H9 (cell line): Measurements from ENCODE around the gene KCTD1. TPM values are rescaled to one million over a fixed set of nuclear protein-coding genes. Genes with fewer than 3 reads are reported as not detected.

Experiments used
- DNase-seq: peaks from one replicate; pipeline ENCODE4 v3.0.0-alpha.2; 2017
- H2AFZ ChIP-seq: one replicate; pipeline ENCODE4 v1.6.1; 2013; ENCODE audit warnings: mild to moderate bottlenecking, low read length, control low read depth, moderate library complexity
- H2AK5ac ChIP-seq: 2 replicates; pipeline ENCODE4 v1.6.1; 2013; ENCODE audit warnings: low read length, control low read depth, mixed read lengths; ENCODE audit not compliant: insufficient read length
- H2BK120ac ChIP-seq: one replicate; pipeline ENCODE4 v1.6.1; 2013; ENCODE audit warnings: low read depth, mild to moderate bottlenecking, low read length, control low read depth, inconsistent platforms; ENCODE audit not compliant: poor library complexity, severe bottlenecking
- H2BK12ac ChIP-seq: 2 replicates; pipeline ENCODE4 v1.6.1; 2013; ENCODE audit warnings: low read length, control low read depth, mixed read lengths, low read depth; ENCODE audit not compliant: insufficient read length
- H2BK15ac ChIP-seq: 2 replicates; pipeline ENCODE4 v1.6.1; 2013; ENCODE audit warnings: low read depth, low read length, control low read depth
- H2BK20ac ChIP-seq: one replicate; pipeline ENCODE4 v1.6.1; 2013; ENCODE audit warnings: low read depth, mild to moderate bottlenecking, low read length, control low read depth, inconsistent platforms; ENCODE audit not compliant: poor library complexity, severe bottlenecking
- H2BK5ac ChIP-seq: 2 replicates; pipeline ENCODE4 v1.6.1; 2013; ENCODE audit warnings: low read length, control low read depth, mixed read lengths; ENCODE audit not compliant: insufficient read length
- H3K14ac ChIP-seq: 2 replicates; pipeline ENCODE4 v1.6.1; 2013; ENCODE audit warnings: low read length, control low read depth; ENCODE audit not compliant: insufficient read depth
- H3K18ac ChIP-seq: 2 replicates; pipeline ENCODE4 v1.6.1; 2013; ENCODE audit warnings: low read depth, mild to moderate bottlenecking, mixed read lengths, low read length, control low read depth; ENCODE audit not compliant: insufficient read length
- H3K23ac ChIP-seq: 2 replicates; pipeline ENCODE4 v1.6.1; 2013; ENCODE audit warnings: low read length, control low read depth, mixed read lengths, low read depth; ENCODE audit not compliant: insufficient read length
- H3K23me2 ChIP-seq: 2 replicates; pipeline ENCODE4 v1.6.1; 2013; ENCODE audit warnings: low read depth, mild to moderate bottlenecking, mixed read lengths, low read length, control low read depth; ENCODE audit not compliant: insufficient read length, poor library complexity, severe bottlenecking
- H3K27ac ChIP-seq: 2 replicates; pipeline ENCODE4 v1.5.1; 2013; ENCODE audit warnings: low read length, control low read depth, mixed read lengths, low read depth; ENCODE audit not compliant: insufficient read length
- H3K27me3 ChIP-seq: 2 replicates; pipeline ENCODE4 v1.6.1; 2013; ENCODE audit warnings: low read length, control low read depth, inconsistent platforms; ENCODE audit not compliant: insufficient read depth
- H3K4ac ChIP-seq: 2 replicates; pipeline ENCODE4 v1.6.1; 2013; ENCODE audit warnings: low read depth, mild to moderate bottlenecking, control low read depth, inconsistent platforms, low read length, moderate library complexity
- H3K4me1 ChIP-seq: 2 replicates; pipeline ENCODE4 v1.6.1; 2013; ENCODE audit warnings: low read length, control low read depth, inconsistent platforms; ENCODE audit not compliant: insufficient read depth
- H3K4me2 ChIP-seq: 2 replicates; pipeline ENCODE4 v1.6.1; 2013; ENCODE audit warnings: low read length, control low read depth, mixed read lengths; ENCODE audit not compliant: insufficient read length, insufficient read depth
- H3K56ac ChIP-seq: 2 replicates; pipeline ENCODE4 v1.6.1; 2013; ENCODE audit warnings: low read depth, mild to moderate bottlenecking, mixed read lengths, low read length, control low read depth; ENCODE audit not compliant: insufficient read length
- H3K79me1 ChIP-seq: 2 replicates; pipeline ENCODE4 v1.6.1; 2013; ENCODE audit warnings: low read depth, mild to moderate bottlenecking, moderate library complexity, low read length, control low read depth, inconsistent platforms; ENCODE audit not compliant: insufficient read depth, poor library complexity, severe bottlenecking
- H3K79me2 ChIP-seq: 2 replicates; pipeline ENCODE4 v1.6.1; 2013; ENCODE audit warnings: low read length, control low read depth, inconsistent platforms; ENCODE audit not compliant: insufficient read depth
- H3K9ac ChIP-seq: 2 replicates; pipeline ENCODE4 v1.6.1; 2013; ENCODE audit warnings: low read length, control low read depth, mixed read lengths; ENCODE audit not compliant: insufficient read length; ENCODE audit errors: extremely low read depth
- H3K9me3 ChIP-seq: one replicate; pipeline ENCODE4 v1.6.1; 2013; ENCODE audit warnings: low read depth, low read length, inconsistent platforms; ENCODE audit not compliant: control insufficient read depth
- H3T11ph ChIP-seq: one replicate; pipeline ENCODE4 v1.6.1; 2013; ENCODE audit warnings: mild to moderate bottlenecking, low read length, control low read depth, inconsistent platforms
- H4K20me1 ChIP-seq: one replicate; pipeline ENCODE4 v1.6.1; 2013; ENCODE audit not compliant: control insufficient read depth, insufficient read length, insufficient read depth
- H4K5ac ChIP-seq: 2 replicates; pipeline ENCODE4 v1.6.1; 2013; ENCODE audit warnings: low read depth, mild to moderate bottlenecking, mixed read lengths, low read length, control low read depth; ENCODE audit not compliant: insufficient read length
- H4K8ac ChIP-seq: replicated peaks from 2 replicates; pipeline ENCODE4 v1.6.1; 2013; ENCODE audit warnings: low read length, control low read depth, mixed read lengths, low read depth; ENCODE audit not compliant: insufficient read length
- H4K91ac ChIP-seq: 2 replicates; pipeline ENCODE4 v1.6.1; 2013; ENCODE audit warnings: low read depth, mild to moderate bottlenecking, moderate library complexity, mixed read lengths, low read length, control low read depth; ENCODE audit not compliant: insufficient read length
- H3K27ac Mint-ChIP-seq, 3 experiments: 2 replicates in 2 of 3; 3 replicates in 1 of 3; pipeline ENCODE4 v1.8.0; 2020 to 2021; ENCODE audit warnings: mixed read lengths in 3 of 3, mild to moderate bottlenecking in 1 of 3, moderate library complexity in 1 of 3
- H3K27me3 Mint-ChIP-seq: 2 replicates; pipeline ENCODE4 v1.8.0; 2021; ENCODE audit warnings: low read depth, mild to moderate bottlenecking, moderate library complexity, mixed read lengths
- H3K36me3 Mint-ChIP-seq, 3 experiments: 2 replicates in 2 of 3; 3 replicates in 1 of 3; pipeline ENCODE4 v1.8.0; 2020 to 2021; ENCODE audit warnings: low read depth in 3 of 3, mixed read lengths in 3 of 3; ENCODE audit not compliant: insufficient read depth in 1 of 3
- H3K4me1 Mint-ChIP-seq, 2 experiments: 2 replicates each; pipeline ENCODE4 v1.8.0; 2020; ENCODE audit warnings: mixed read lengths in 2 of 2
- H3K4me3 Mint-ChIP-seq, 2 experiments: 2 replicates in 1 of 2; 3 replicates in 1 of 2; pipeline ENCODE4 v1.8.0; 2020 to 2021; ENCODE audit warnings: mild to moderate bottlenecking in 2 of 2, mixed read lengths in 2 of 2, moderate library complexity in 1 of 2
- H3K9me3 Mint-ChIP-seq, 2 experiments: 2 replicates in 1 of 2; 3 replicates in 1 of 2; pipeline ENCODE4 v1.8.0; 2020; ENCODE audit warnings: mild to moderate bottlenecking in 2 of 2, mixed read lengths in 2 of 2, moderate library complexity in 1 of 2
- CTCF ChIP-seq: fragments of 200-600 bp; sonication (generic); conservative IDR thresholded peaks from 3 replicates; pipeline ENCODE4 v1.8.0; 2021; ENCODE audit warnings: antibody characterized with exemption, mild to moderate bottlenecking
- WGBS: extraction: QIAGEN DNeasy Blood & Tissue Kit; methylation state at CpG from one replicate; pipeline ENCODE4 v1.1.7; 2013; ENCODE audit warnings: missing lambda C conversion rate, low lambda C conversion rate, mixed read lengths; ENCODE audit not compliant: insufficient read length; ENCODE audit errors: extremely low coverage; 5-methylcytosine and 5-hydroxymethylcytosine counted together
- total RNA-seq: library from RNA; stranded (reverse); gene quantifications from 2 replicates; pipeline ENCODE4 v1.2.1, GENCODE V29; 2021

KCTD1 gene
- total RNA-seq, 1 experiment from 2014 or later, result 10.8 TPM

- H3K56ac ChIP-seq, result no peak overlapping the region
- H3K4me3 Mint-ChIP-seq, result no peak overlapping the region
- H3K4me1 ChIP-seq, result peaks cover under 1% of the 10 kb centered on the region; the same call in 1 of the 2 replicates
- H3K9ac ChIP-seq, result no peak overlapping the region
- no peak overlapping the region for H2BK5ac ChIP-seq
- TF ChIP-seq CTCF, result no peak
- no peak overlapping the region for H3K4ac ChIP-seq
- H3K79me2 ChIP-seq, result no peaks in the 10 kb centered on the region
- H3K14ac ChIP-seq, result no peak overlapping the region
- no peaks in the 10 kb centered on the region for H3K27me3 Mint-ChIP-seq
- H3K4me2 ChIP-seq, result no peak overlapping the region
- peaks cover 3 to 5% (median 3%) of the 10 kb centered on the region in 3 experiments; a peak in 4 of 7 replicates for H3K36me3 Mint-ChIP-seq
- no peak overlapping the region for H2AFZ ChIP-seq
- no peaks in the 10 kb centered on the region for H3K9me3 Mint-ChIP-seq
- no peak overlapping the region for H2BK20ac ChIP-seq
- H2BK120ac ChIP-seq, result no peak overlapping the region
- H3K18ac ChIP-seq, result no peak overlapping the region
- no peak overlapping the region for H4K5ac ChIP-seq
- no peaks in the 10 kb centered on the region for H3K27me3 ChIP-seq
- WGBS, result no CpG with 5 or more reads among the region's 1 CpG
- no peak overlapping the region for H3K23ac ChIP-seq
- no peak for DNase-seq
- H2BK12ac ChIP-seq, result no peak overlapping the region
- H2AK5ac ChIP-seq, result no peak overlapping the region
- H3T11ph ChIP-seq, result no peak overlapping the region
- peaks cover 39% of the 10 kb centered on the region in 2 experiments for H3K4me1 Mint-ChIP-seq
- no peaks in the 10 kb centered on the region for H3K9me3 ChIP-seq
- no peak overlapping the region for H3K27ac ChIP-seq
- H2BK15ac ChIP-seq, result no peak overlapping the region
- no peaks in the 10 kb centered on the region for H3K79me1 ChIP-seq
- no peak overlapping the region for H4K8ac ChIP-seq
- H4K91ac ChIP-seq, result no peak overlapping the region
- no peaks in the 10 kb centered on the region for H3K23me2 ChIP-seq
- no peaks in the 10 kb centered on the region for H4K20me1 ChIP-seq
- H3K27ac Mint-ChIP-seq, result no peak overlapping the region
Observed at GRCh38 chr18:26474542-26474941, 73.8 kb downstream of the KCTD1 start.
